Stimulated activated CD4-positive, alpha-beta T cell treated with anti-CD3 and anti-CD28 coated beads, Interleukin-4, amount 100 ng/mL, for 1 hour (primary cell): ENCODE data around the gene CARMIL1.

ENCODE experiments used
- DNase-seq: peaks from one replicate; pipeline ENCODE4 v3.0.0-alpha.2; 2020

CARMIL1 gene

GRCh38 chr6:25586927-25587326 is 307.8 kb downstream of the CARMIL1 start:
- no peak for DNase-seq

- DNase-seq, result no peak
Observed at GRCh38 chr6:25590986-25591385, 311.8 kb downstream of the CARMIL1 start.

- DNase-seq, result no peak
Observed at GRCh38 chr6:25596928-25597818, 318.0 kb downstream of the CARMIL1 start.

GRCh38 chr6:25599516-25600085 is 320.4 kb downstream of the CARMIL1 start:
- no peak for DNase-seq

- no peak for DNase-seq
Observed at GRCh38 chr6:25601800-25602673, 322.9 kb downstream of the CARMIL1 start.

- no peak for DNase-seq
Observed at GRCh38 chr6:25602674-25602982, 323.5 kb downstream of the CARMIL1 start.

GRCh38 chr6:25603251-25603650 is 324.1 kb downstream of the CARMIL1 start:
- DNase-seq, result no peak

GRCh38 chr6:25606151-25606550 is 327.0 kb downstream of the CARMIL1 start:
- no peak for DNase-seq

- no peak for DNase-seq
Observed at GRCh38 chr6:25608558-25609174, 329.5 kb downstream of the CARMIL1 start.

GRCh38 chr6:25612666-25613065 is 333.5 kb downstream of the CARMIL1 start:
- DNase-seq, result no peak

GRCh38 chr6:25613415-25613814 is 334.2 kb downstream of the CARMIL1 start:
- DNase-seq, result no peak

GRCh38 chr6:25614052-25614451 is 334.9 kb downstream of the CARMIL1 start:
- DNase-seq, result no peak

- DNase-seq, result no peak
Observed at GRCh38 chr6:25615471-25615870, 336.3 kb downstream of the CARMIL1 start.

GRCh38 chr6:25617997-25618396 is 338.8 kb downstream of the CARMIL1 start:
- no peak for DNase-seq

- DNase-seq, result no peak
Observed at GRCh38 chr6:25619217-25619616, 340.0 kb downstream of the CARMIL1 start.

- no peak for DNase-seq
Observed at GRCh38 chr6:25620391-25620790, 341.2 kb downstream of the CARMIL1 start.

- DNase-seq, result no peak
Observed at GRCh38 chr6:25623065-25623464, 343.9 kb downstream of the CARMIL1 start.

- no peak for DNase-seq
Observed at GRCh38 chr6:25623879-25624278, 344.7 kb downstream of the CARMIL1 start.

GRCh38 chr6:25627001-25627400 is 347.8 kb downstream of the CARMIL1 start:
- DNase-seq, result no peak

- no peak for DNase-seq
Observed at GRCh38 chr6:25628471-25629197, 349.5 kb downstream of the CARMIL1 start.

- no peak for DNase-seq
Observed at GRCh38 chr6:25629198-25629576, 350.0 kb downstream of the CARMIL1 start.

GRCh38 chr6:25630508-25631278 is 351.5 kb downstream of the CARMIL1 start:
- DNase-seq, result no peak
